Mononuclear cell (primary cell): ENCODE results near the gene DGKZ. TPM values are rescaled to one million over a fixed set of nuclear protein-coding genes. Genes with fewer than 3 reads are reported as not detected.

ENCODE experiments used
- H3K27me3 ChIP-seq: 2 replicates; pipeline ENCODE4 v1.6.0; 2011; ENCODE audit warnings: low read length, control low read depth; ENCODE audit not compliant: insufficient read depth
- H3K4me1 ChIP-seq: 2 replicates; pipeline ENCODE4 v1.5.1; 2011; ENCODE audit warnings: mild to moderate bottlenecking, low read length, control low read depth; ENCODE audit not compliant: insufficient read depth
- H3K4me3 ChIP-seq: 2 replicates; pipeline ENCODE4 v1.5.1; 2011; ENCODE audit warnings: mild to moderate bottlenecking, low read length, moderate library complexity
- H3K9me3 ChIP-seq: 2 replicates; pipeline ENCODE4 v1.5.1; 2011; ENCODE audit warnings: low read depth, mild to moderate bottlenecking, control low read depth, low read length
- total RNA-seq: library from RNA; depleted of rRNA; stranded (reverse); fragments of >200 nt; gene quantifications from one replicate; pipeline ENCODE4 v1.2.3, GENCODE V29; 2012

DGKZ gene
- total RNA-seq, 1 donor: 90.6 TPM

DNA sequence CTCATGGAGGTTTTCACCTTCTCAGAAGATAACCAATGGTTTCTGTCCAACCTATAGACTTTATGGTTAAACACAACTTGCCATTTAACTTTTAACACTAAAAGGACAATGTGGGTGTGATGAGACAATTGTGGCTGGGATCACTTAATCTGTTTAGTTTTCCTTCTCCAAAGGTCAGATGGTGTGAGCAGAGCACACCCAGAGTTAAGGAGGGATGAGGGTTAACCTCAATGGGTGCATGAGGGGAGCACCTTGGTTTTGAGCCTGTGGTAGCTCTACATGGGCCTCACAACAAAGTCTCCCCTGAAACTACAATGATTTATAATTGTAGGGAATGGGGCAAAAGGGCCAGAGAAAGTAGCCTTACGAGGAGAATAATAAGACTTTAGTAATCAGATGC lies 73.2 kb downstream of the DGKZ start:
- no peak overlapping the region for H3K4me3 ChIP-seq
- no peaks in the 10 kb centered on the region for H3K4me1 ChIP-seq
- H3K27me3 ChIP-seq: no peaks in the 10 kb centered on the region
- H3K9me3 ChIP-seq: no peaks in the 10 kb centered on the region

DNA sequence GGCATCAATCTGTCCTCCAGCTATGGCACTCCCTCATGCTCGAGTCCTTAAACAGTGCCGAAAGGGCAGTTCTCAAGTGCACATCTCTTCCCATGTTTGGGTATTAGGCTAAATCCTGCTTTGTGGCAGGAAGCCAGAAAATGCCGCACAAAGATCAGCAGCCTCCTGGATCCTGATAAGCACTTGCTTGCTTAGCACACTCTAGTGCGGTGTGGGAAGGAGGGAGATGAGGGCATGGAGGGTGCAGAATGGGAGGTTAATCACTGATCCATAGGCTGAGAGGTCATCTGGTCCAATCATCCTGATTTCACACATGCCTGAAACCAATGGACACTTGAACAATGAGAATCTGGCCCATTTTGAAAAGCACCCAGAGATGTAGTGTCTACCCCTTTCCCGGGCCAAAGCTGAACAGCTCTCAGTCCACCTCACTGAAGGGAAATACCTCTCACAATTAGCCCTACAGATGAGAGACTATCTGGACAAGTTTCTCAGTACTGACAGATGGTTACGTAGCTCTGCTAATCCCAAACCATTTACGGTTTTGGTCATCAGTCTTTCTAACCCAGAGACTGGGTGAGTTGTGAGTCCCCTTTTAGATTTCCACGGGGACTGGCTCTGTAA lies 74.1 kb downstream of the DGKZ start:
- H3K27me3 ChIP-seq: no peaks in the 10 kb centered on the region
- no peaks in the 10 kb centered on the region for H3K4me1 ChIP-seq
- H3K9me3 ChIP-seq: no peaks in the 10 kb centered on the region
- H3K4me3 ChIP-seq: no peak overlapping the region

- Histone ChIP-seq H3K9me3 (no peaks in the 10 kb centered on the region), H3K4me1 (no peaks in the 10 kb centered on the region), H3K4me3 (no peak overlapping the region), H3K27me3 (no peaks in the 10 kb centered on the region)
Measured at GRCh38 chr11:46422588-46422987, 75.3 kb downstream of the DGKZ start.

DNA sequence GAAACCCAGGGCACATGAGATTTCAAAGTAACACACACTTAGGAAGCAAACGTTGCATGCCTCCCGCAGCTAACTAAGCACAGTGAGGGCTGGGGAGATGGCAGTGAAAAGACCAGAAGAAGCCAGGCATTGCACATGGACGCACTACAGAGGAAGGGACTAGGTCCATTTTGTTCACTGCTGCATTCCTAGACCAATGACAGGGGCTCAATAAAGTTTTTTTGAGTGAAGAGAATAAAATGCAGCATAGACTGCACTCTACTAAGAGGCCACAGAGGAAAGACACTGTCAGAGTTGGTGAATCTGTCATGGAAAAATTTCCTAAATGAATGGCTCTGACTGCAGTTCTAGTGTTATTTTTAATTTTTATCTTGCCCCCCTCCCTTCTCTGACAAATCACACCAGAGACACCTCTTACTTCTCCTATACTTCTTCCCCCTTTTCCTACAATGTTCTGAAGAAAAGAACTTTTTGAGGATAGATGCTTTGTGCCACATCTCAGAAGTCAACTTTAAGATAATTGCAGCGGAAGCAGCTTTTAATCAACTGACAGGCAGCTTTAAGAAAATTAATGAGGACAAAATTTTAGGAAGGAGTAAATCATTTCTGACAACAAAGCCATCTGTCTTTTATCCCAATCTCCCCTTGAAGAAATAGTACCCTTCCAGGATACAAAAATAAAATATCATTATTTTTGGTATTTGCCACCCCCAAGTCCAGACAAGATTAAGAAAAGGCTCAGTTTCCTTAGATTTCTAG lies 79.1 kb downstream of the DGKZ start:
- H3K27me3 ChIP-seq: no peaks in the 10 kb centered on the region
- no peak overlapping the region for H3K4me3 ChIP-seq
- no peaks in the 10 kb centered on the region for H3K4me1 ChIP-seq
- H3K9me3 ChIP-seq: no peaks in the 10 kb centered on the region

DNA sequence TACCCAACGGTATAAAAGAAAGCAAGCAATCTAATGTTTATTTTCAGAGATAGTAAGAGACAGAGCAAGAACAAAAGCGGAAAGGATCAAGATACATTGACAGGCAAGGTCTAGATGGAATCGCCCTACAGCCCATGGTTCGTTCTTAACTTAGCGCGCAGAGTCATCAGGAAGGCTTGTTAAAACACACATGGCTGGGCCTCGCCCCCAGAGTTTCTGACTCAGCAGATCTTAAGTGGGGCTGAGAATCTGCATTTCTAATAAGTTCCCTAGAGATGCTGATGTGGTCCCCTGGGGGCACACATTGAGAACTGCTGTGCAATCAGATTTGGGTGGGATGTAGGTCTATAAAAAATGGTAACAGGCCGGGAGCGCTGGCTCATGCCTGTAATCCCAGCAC lies 80.1 kb downstream of the DGKZ start:
- Histone ChIP-seq H3K4me3 (no peak overlapping the region), H3K27me3 (no peaks in the 10 kb centered on the region), H3K9me3 (no peaks in the 10 kb centered on the region), H3K4me1 (no peaks in the 10 kb centered on the region)

DNA sequence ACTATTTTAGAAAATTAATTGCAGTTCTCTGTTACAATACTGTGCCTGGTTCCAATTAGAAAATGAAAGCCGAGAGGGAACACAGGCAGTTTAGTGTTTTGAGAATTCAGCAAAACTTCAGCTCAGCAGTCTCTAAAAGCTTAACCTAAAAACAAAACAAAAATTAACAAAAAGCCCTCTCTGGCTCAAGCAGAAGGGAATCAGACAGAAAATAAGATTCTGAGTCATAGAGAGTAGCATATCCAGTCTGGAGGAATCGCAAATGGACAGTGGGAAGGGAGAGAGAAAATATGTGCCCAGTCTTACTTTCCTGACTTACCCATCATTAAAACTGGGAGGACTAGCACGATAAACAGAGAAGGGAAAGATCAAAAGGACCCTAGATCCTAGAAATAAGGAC lies 82.5 kb downstream of the DGKZ start:
- Histone ChIP-seq H3K9me3 (no peaks in the 10 kb centered on the region), H3K4me3 (no peak overlapping the region), H3K27me3 (no peaks in the 10 kb centered on the region), H3K4me1 (no peaks in the 10 kb centered on the region)

Other genes starting within 250 kb of the DGKZ start
- gene PHF21A, start 226.0 kb upstream of the DGKZ start, total RNA-seq: 33.2 TPM
- 0.10 TPM for gene CREB3L1, start 69.8 kb upstream of the DGKZ start, total RNA-seq
- gene MDK, start 34.2 kb downstream of the DGKZ start, total RNA-seq: 1.5 TPM
- gene CHRM4, start 44.3 kb downstream of the DGKZ start, total RNA-seq: 1.3 TPM
- gene AMBRA1, start 246.6 kb downstream of the DGKZ start, total RNA-seq: 29.1 TPM